ENCODE data around the gene MUC22. TPM values are rescaled to one million over a fixed set of nuclear protein-coding genes. Genes with fewer than 3 reads are reported as not detected.
A peak's percentile ranks its signal among the peaks of the same experiment; 100 is the strongest.
"Not testable (repeated sequence)": the region's sequence is repeated elsewhere in the genome, so short reads cannot be mapped to it uniquely, and the experiment has no call there.

The MUC22 gene
- total RNA-seq, 2 donors from 2014 or later, result not detected

DNA sequence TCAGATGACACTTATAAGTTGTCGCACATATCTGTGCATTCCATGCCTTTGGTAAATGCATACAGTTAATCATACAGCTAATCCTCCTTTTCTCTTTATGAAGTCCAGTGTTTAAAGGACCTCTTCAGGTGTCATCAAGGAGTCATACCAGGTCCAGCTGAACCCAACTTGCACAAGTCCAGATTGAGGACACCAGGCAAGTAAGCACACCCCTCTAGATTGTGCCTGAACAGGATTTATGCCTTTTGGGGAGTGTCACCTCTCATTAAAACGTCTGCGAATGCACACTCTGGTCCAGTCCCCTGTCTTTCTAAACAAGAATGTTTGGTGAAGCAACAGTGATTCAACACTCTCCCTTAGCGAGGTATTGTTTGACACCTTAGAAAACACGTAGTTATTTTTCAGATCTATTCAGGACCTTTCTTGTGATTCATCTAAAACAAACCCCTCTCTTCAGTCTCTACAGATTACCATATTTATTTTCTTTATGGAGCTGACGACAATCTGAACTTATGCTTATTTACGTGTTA, 53.7 kb downstream of the MUC22 start:
- intact Hi-C loops (cut with DNase I), result no loop called here
- DNase-seq (ENCODE audit: low spot score), result no peak

GRCh38 chr6:31065556-31065955, 55.3 kb downstream of the MUC22 start:
- DNase-seq (ENCODE audit: low spot score), result no peak
- intact Hi-C loops (cut with DNase I), result no loop called here

DNA sequence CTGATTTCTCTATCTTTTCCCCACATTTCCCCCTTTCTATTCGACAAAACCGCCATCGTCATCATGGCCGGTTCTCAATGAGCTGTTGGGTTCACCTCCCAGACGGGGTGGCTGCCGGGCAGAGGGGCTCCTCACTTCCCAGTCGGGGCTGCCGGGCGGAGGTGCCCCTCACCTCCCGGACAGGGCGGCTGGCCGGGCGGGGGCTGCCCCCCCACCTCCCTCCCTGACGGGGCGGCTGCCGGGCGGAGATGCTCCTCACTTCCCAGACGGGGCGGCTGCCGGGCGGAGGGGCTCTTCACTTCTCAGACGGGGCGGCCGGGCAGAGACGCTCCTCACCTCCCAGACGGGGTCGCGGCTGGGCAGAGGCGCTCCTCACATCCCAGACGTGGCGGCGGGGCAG, 56.8 kb downstream of the MUC22 start:
- DNase-seq (ENCODE audit: low spot score); intact Hi-C loops (cut with DNase I): not testable (repeated sequence)

- DNase-seq (ENCODE audit: low spot score); intact Hi-C loops (cut with DNase I): not testable (repeated sequence)
Measured at GRCh38 chr6:31067891-31068668, 57.8 kb downstream of the MUC22 start.

GRCh38 chr6:31068669-31069340, 58.5 kb downstream of the MUC22 start:
- intact Hi-C loops (cut with DNase I), result no loop called here
- peak; percentile 92 for DNase-seq (ENCODE audit: low spot score)

- no peak for DNase-seq (ENCODE audit: low spot score)
- intact Hi-C loops (cut with DNase I), result loop anchor here (5.0 to 10.0 kb wide), 2 partner anchors 158 to 236 kb away; partner anchors contain the start of gene VARS2 (in 1 of the 2)
Measured at GRCh38 chr6:31070711-31071197, 60.5 kb downstream of the MUC22 start.

DNA sequence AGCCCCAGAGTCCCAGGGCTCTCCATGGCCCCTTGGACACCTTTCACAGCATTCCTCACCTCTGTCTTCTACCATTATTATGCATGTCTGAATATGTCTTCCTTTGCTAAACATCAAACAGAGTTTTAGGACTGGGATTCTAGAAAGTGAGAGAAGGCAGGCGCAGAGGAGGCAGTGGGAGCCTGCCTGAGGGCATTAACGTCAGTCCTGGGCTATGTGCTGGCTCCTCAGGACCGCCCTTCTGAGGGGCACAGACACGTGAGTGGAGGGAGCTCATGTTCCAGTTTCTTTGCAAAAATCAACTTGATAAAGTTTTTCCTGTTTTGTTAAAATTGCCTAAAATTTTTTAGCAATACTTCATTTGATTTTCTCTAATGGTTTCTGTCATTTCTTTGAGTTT, 64.1 kb downstream of the MUC22 start:
- intact Hi-C loops (cut with DNase I), result loop anchor here (5.0 to 10.0 kb wide), 2 partner anchors 162 to 240 kb away; partner anchors contain the start of gene VARS2 (in 1 of the 2)
- no peak for DNase-seq (ENCODE audit: low spot score)

DNA sequence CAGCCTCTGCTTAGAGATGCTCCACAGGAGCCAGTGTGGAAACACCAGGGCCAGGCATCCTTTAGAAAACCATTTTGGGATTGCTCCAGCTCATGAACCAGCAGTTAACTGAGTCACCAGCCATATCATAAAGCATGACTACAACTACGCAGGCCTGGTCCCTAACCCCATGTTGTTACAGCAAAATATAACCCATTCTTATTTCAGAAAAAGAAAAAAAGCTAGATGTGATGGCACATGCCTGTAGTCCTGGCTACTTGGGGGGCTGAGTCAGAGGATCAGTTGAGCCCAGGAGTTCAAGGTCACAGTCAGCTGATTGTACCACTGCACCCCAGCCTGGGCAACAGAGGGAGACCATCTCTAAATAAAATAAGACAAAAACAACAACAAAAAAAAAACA, 65.3 kb downstream of the MUC22 start:
- intact Hi-C loops (cut with DNase I), result loop anchor here (5.0 to 10.0 kb wide), 3 partner anchors 158 to 248 kb away; no protein-coding TSS in a partner anchor
- no peak for DNase-seq (ENCODE audit: low spot score)

- DNase-seq (ENCODE audit: low spot score), result no peak
- intact Hi-C loops (cut with DNase I), result loop anchor here (5.0 to 10.0 kb wide), 3 partner anchors 159 to 249 kb away; no protein-coding TSS in a partner anchor
Measured at GRCh38 chr6:31076611-31077010, 66.3 kb downstream of the MUC22 start.

DNA sequence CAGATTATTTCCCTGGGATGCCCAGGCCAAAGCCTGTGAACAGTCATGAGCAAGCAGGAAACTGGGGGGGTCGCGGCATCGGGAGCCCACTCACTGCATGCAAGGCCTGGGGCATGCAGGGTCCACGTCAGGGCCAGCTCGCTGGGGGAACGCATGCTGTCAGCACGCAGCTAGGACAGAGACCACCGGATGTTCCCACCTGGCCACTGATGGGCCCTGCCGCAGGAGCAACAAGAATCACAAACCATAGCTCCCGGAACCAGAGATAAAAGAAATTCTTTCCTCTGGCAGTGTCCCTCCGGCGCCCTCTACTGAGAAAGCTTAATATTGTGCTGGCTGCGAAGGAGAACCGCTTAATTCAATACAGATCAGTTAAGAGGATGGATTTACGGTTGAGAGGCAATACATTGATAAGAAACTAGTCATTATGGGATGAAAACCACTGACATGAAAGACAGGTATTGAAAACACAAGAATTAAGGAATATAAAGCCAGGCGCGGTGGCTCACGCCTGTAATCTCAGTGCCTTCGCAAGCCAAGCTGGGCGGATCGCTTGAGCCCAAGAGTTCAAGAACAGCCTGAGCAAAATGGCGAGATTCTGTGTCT, 69.5 kb downstream of the MUC22 start:
- intact Hi-C loops (cut with DNase I), result loop anchor here (5.0 to 10.0 kb wide), 3 partner anchors 162 to 252 kb away; no protein-coding TSS in a partner anchor
- peak; percentile 85 for DNase-seq (ENCODE audit: low spot score)

DNA sequence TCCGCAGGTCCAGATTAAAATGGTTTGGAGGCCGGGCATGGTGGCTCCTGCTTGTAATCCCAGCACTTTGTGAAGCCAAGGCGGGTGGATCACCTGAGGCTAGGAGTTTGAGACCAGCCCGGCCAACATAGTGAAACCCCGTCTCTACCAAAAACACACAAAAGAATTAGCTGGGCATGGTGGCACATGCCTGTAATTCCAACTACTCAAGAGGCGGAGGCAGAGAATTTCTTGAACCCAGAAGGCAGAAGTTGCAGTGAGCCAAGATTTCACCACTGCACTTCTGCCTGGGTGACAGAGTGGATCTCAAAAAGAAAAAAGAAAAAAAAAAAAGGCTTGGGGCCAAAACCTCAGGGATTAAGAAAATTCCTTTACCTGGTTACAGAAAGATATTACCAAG, 71.6 kb downstream of the MUC22 start:
- intact Hi-C loops (cut with DNase I), result no loop called here
- DNase-seq (ENCODE audit: low spot score), result no peak

DNA sequence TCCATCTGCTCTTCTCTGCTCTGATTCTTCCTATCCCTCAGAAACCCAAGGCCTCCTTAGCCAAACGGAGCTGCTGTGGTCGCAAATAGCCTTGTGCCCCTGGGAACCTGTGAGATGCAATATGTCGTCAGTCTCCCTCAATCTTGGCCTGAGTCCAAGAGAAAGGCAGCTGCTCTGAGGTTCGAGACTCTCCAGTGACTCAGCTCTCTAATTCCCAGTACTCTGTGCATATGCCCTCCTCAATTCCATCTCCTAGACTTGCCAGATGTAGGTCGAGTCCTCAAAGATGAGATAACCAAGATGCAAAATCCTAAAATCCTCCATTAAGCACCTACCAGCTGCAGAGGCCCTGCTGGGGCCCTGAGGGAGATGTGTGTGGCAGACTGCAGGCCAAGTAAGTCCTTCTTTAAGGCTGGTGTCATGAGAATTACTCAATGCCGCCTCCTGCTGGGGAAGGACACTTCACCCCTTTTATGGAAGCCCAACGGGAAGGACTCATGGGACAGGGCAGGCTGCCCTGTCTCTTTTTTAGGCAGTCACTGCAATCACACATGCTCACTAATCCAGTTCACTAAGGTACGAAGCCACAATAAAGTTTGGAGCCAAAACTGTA, 73.6 kb downstream of the MUC22 start:
- no peak for DNase-seq (ENCODE audit: low spot score)
- intact Hi-C loops (cut with DNase I), result no loop called here

Other genes with a start within 250 kb of the MUC22 start
- 10 to 100 TPM; 25.2 to 26.0 TPM for gene DDR1, start 126.0 kb upstream of the MUC22 start, total RNA-seq
- gene GTF2H4, start 102.3 kb upstream of the MUC22 start, total RNA-seq, result 10 to 100 TPM; 27.2 to 37.8 TPM
- 10 to 100 TPM; 13.8 to 17.8 TPM for gene VARS2, start 96.2 kb upstream of the MUC22 start, total RNA-seq
- under 1 TPM in 1 of 2 donors, not detected in 1; 0.29 TPM for gene SFTA2, start 78.3 kb upstream of the MUC22 start, total RNA-seq
- gene MUCL3, start 69.5 kb upstream of the MUC22 start, total RNA-seq, result not detected
- not detected for gene MUC21, start 26.8 kb upstream of the MUC22 start, total RNA-seq
- gene C6orf15, start 102.1 kb downstream of the MUC22 start, total RNA-seq, result not detected
- 1 to 10 TPM; 1.9 to 2.1 TPM for gene PSORS1C1, start 104.3 kb downstream of the MUC22 start, total RNA-seq
- gene CDSN, start 110.0 kb downstream of the MUC22 start, total RNA-seq, result not detected
- not detected for gene PSORS1C2, start 128.6 kb downstream of the MUC22 start, total RNA-seq
- gene CCHCR1, start 147.3 kb downstream of the MUC22 start, total RNA-seq, result 10 to 100 TPM in 1 of 2 donors, 1 to 10 TPM in 1; 9.6 to 13.4 TPM
- 1 to 10 TPM; 3.0 to 4.8 TPM for gene TCF19, start 148.1 kb downstream of the MUC22 start, total RNA-seq
- gene POU5F1, start 160.2 kb downstream of the MUC22 start, total RNA-seq, result not detected

Measured in posterior vena cava (tissue), 2 donors.